Measurements from ENCODE around the gene CYP4A11. TPM values are rescaled to one million over a fixed set of nuclear protein-coding genes. Genes with fewer than 3 reads are reported as not detected.
A peak's percentile ranks its signal among the peaks of the same experiment; 100 is the strongest.
"Not testable (repeated sequence)": the region's sequence is repeated elsewhere in the genome, so short reads cannot be mapped to it uniquely, and the experiment has no call there.

Gene CYP4A11
- total RNA-seq, 4 donors from 2014 or later: 1.1 to 9.1 (median 4.7) TPM; not detected in 1

GRCh38 chr1:46961066-46961758 lies 19.9 kb upstream of the CYP4A11 start:
- Histone ChIP-seq H3K27me3 (no peaks in the 10 kb centered on the region), H3K4me1 (peaks cover 0 to 5% (median 0%) of the 10 kb centered on the region in 4 donors), H3K27ac (peak overlapping the region in 1 of 4 donors; percentile 59), H3K9me3 (no peaks in the 10 kb centered on the region), H3K36me3 (no peaks in the 10 kb centered on the region), H3K4me3 (no peak overlapping the region)
- TF ChIP-seq POLR2A (IDR thresholded peaks at IDR 0.05) (no peak), CTCF (IDR thresholded peaks at IDR 0.05) (no peak)
- no peak for DNase-seq

- Histone ChIP-seq H3K4me1 (peaks cover 0 to 5% (median 0%) of the 10 kb centered on the region in 4 donors), H3K27ac (peak overlapping the region in 1 of 4 donors; percentile 59), H3K27me3 (no peaks in the 10 kb centered on the region), H3K36me3 (no peaks in the 10 kb centered on the region), H3K9me3 (no peaks in the 10 kb centered on the region), H3K4me3 (no peak overlapping the region)
- no peak for DNase-seq
- TF ChIP-seq CTCF (IDR thresholded peaks at IDR 0.05) (no peak), POLR2A (IDR thresholded peaks at IDR 0.05) (no peak)
Observed at GRCh38 chr1:46960250-46960649, 19.0 kb upstream of the CYP4A11 start.

- H3K27me3 ChIP-seq, DNase-seq, H3K9me3 ChIP-seq, H3K36me3 ChIP-seq, H3K4me1 ChIP-seq, H3K4me3 ChIP-seq, H3K27ac ChIP-seq: not testable (repeated sequence)
Observed at GRCh38 chr1:46955116-46955515, 13.8 kb upstream of the CYP4A11 start.

- H3K27me3 ChIP-seq, H3K9me3 ChIP-seq, H3K4me1 ChIP-seq, H3K36me3 ChIP-seq, H3K4me3 ChIP-seq, DNase-seq, H3K27ac ChIP-seq: not testable (repeated sequence)
Observed at GRCh38 chr1:46953847-46954246, 12.6 kb upstream of the CYP4A11 start.

- H3K27me3 ChIP-seq, DNase-seq, H3K36me3 ChIP-seq, H3K4me1 ChIP-seq, H3K4me3 ChIP-seq, H3K9me3 ChIP-seq: not testable (repeated sequence)
- H3K27ac ChIP-seq: peak overlapping the region in 1 of 4 donors; percentile 55
Observed at GRCh38 chr1:46949417-46949666, 8.1 kb upstream of the CYP4A11 start.

GRCh38 chr1:46948629-46949416 lies 7.5 kb upstream of the CYP4A11 start:
- Histone ChIP-seq H3K4me3 (no peak overlapping the region), H3K9me3 (no peaks in the 10 kb centered on the region), H3K36me3 (no peaks in the 10 kb centered on the region), H3K4me1 (no peaks in the 10 kb centered on the region), H3K27me3 (no peaks in the 10 kb centered on the region), H3K27ac (peak overlapping the region in 1 of 4 donors; percentile 55)
- TF ChIP-seq POLR2A (IDR thresholded peaks at IDR 0.05) (no peak), CTCF (IDR thresholded peaks at IDR 0.05) (no peak)
- no peak for DNase-seq

GRCh38 chr1:46947706-46948105 lies 6.4 kb upstream of the CYP4A11 start:
- H3K27me3 ChIP-seq, H3K36me3 ChIP-seq, H3K9me3 ChIP-seq, H3K4me3 ChIP-seq, DNase-seq, H3K4me1 ChIP-seq: not testable (repeated sequence)
- peak overlapping the region in 1 of 4 donors; percentile 66 for H3K27ac ChIP-seq
